Skeletal muscle cell (primary cell): ENCODE measurements around the gene BCAR3.

ENCODE experiments used
- DNase-seq: peaks from one replicate; pipeline ENCODE4 v3.0.0-alpha.2; 2010; ENCODE audit warnings: low read depth
- H3K4me3 ChIP-seq: 2 replicates; pipeline ENCODE4 v1.5.1; 2011; ENCODE audit warnings: low read depth, mild to moderate bottlenecking, control low read depth, low read length, moderate library complexity

BCAR3 gene

GRCh38 chr1:93533677-93534076 is 148.0 kb downstream of the BCAR3 start:
- DNase-seq, result no peak
- no peak overlapping the region for H3K4me3 ChIP-seq

- H3K4me3 ChIP-seq, result no peak overlapping the region
- DNase-seq, result no peak
These were observed 148.8 kb downstream of the BCAR3 start for GRCh38 chr1:93532780-93533378.

- DNase-seq, result no peak
- H3K4me3 ChIP-seq, result no peak overlapping the region
These were observed 150.4 kb downstream of the BCAR3 start for GRCh38 chr1:93531193-93531592.

GRCh38 chr1:93528412-93528811 is 153.2 kb downstream of the BCAR3 start:
- DNase-seq, result no peak
- no peak overlapping the region for H3K4me3 ChIP-seq

GRCh38 chr1:93526431-93526830 is 155.2 kb downstream of the BCAR3 start:
- no peak overlapping the region for H3K4me3 ChIP-seq
- DNase-seq, result no peak

- H3K4me3 ChIP-seq, result no peak overlapping the region
- DNase-seq, result no peak
These were observed 156.2 kb downstream of the BCAR3 start for GRCh38 chr1:93525431-93525830.

- DNase-seq, result no peak
- H3K4me3 ChIP-seq, result no peak overlapping the region
These were observed 158.9 kb downstream of the BCAR3 start for GRCh38 chr1:93522721-93523120.

GRCh38 chr1:93521618-93522017 is 160.0 kb downstream of the BCAR3 start:
- DNase-seq, result no peak
- H3K4me3 ChIP-seq, result no peak overlapping the region

- no peak overlapping the region for H3K4me3 ChIP-seq
- DNase-seq, result no peak
These were observed 162.3 kb downstream of the BCAR3 start for GRCh38 chr1:93519199-93519829.

GRCh38 chr1:93518516-93518915 is 163.1 kb downstream of the BCAR3 start:
- no peak for DNase-seq
- no peak overlapping the region for H3K4me3 ChIP-seq

- no peak overlapping the region for H3K4me3 ChIP-seq
- no peak for DNase-seq
These were observed 165.5 kb downstream of the BCAR3 start for GRCh38 chr1:93516164-93516563.
